Measurements from ENCODE around the gene GLRA3. TPM values are rescaled to one million over a fixed set of nuclear protein-coding genes. Genes with fewer than 3 reads are reported as not detected.

Gene GLRA3
- total RNA-seq, 3 donors from 2014 or later: 0.09 TPM; not detected in 2

DNA sequence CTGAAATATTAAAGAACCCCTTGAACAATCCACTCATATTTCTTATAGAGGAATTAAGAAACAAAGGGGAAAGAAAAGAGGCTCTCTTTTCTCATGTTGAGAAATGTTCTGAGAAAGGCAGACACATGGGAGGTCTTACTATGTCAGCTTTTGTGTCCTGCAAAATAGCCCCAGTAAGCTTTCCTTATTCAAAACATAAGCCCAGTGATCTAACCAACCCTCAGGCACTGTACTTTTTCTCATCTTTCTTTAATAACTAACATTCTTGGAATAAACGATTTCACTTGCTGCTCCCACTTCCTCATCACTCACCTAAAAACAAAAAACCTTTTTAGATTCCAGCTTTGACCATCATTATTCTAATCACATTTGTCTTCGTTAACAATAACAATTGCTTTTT, 115.9 kb downstream of the GLRA3 start:
- Histone ChIP-seq H3K4me3 (no peak overlapping the region), H3K36me3 (ENCODE audit: low read depth) (no peaks in the 10 kb centered on the region), H3K4me1 (ENCODE audit: low read depth) (no peaks in the 10 kb centered on the region), H3K9me3 (no peaks in the 10 kb centered on the region)
- intact Hi-C loops (cut with DNase I, micrococcal nuclease): no loop called here
- DNase-seq (no peak), ATAC-seq (no peak)
- TF ChIP-seq, protein P1, sequence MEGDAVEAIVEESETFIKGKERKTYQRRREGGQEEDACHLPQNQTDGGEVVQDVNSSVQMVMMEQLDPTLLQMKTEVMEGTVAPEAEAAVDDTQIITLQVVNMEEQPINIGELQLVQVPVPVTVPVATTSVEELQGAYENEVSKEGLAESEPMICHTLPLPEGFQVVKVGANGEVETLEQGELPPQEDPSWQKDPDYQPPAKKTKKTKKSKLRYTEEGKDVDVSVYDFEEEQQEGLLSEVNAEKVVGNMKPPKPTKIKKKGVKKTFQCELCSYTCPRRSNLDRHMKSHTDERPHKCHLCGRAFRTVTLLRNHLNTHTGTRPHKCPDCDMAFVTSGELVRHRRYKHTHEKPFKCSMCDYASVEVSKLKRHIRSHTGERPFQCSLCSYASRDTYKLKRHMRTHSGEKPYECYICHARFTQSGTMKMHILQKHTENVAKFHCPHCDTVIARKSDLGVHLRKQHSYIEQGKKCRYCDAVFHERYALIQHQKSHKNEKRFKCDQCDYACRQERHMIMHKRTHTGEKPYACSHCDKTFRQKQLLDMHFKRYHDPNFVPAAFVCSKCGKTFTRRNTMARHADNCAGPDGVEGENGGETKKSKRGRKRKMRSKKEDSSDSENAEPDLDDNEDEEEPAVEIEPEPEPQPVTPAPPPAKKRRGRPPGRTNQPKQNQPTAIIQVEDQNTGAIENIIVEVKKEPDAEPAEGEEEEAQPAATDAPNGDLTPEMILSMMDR (IDR thresholded peaks at IDR 0.05): no peak

DNA sequence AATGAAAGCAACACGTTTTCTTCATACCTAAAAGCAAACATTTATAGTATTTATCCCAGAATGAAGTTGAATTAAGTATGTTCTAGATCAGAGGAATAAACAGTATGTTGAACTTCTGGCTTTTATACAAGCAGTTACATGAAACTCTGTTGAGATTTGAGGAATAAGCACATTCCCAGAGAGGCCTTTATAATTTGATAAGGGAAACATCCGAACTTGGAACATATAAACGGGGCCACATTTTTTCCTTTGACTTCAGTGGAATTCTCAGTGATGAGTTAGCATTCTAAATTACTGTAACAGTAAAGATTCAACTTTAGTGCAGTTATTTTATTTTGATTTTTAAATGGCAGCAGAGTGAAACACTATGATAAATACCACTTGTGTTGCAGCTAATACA, 119.5 kb downstream of the GLRA3 start:
- intact Hi-C loops (cut with DNase I, micrococcal nuclease): no loop called here
- TF ChIP-seq, protein P1 (IDR thresholded peaks at IDR 0.05): no peak

DNA sequence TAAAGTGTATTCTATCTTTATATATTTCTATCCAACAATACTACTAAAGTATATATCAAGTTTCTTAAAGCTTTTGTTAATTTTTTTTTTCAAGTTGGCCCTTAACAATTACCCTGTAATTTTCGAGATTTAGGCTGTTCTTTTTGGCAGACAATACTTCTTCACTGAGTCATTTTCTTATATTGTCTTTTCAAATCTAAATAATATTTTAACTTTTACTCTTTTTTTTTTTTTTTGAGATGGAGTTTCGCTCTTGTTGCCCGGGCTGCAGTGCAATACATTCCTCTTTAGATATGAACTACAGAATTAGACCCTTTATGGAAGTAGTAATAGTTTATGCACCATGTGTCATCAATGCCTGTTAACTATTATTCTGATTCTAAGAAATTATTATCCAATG, 120.7 kb downstream of the GLRA3 start:
- no peak for DNase-seq
- no peak for ATAC-seq
- no peaks in the 10 kb centered on the region for H3K9me3 ChIP-seq
- H3K4me1 ChIP-seq (ENCODE audit: low read depth): no peaks in the 10 kb centered on the region
- intact Hi-C loops (cut with DNase I, micrococcal nuclease): no loop called here
- H3K4me3 ChIP-seq: no peak overlapping the region
- TF ChIP-seq, protein P1 (IDR thresholded peaks at IDR 0.05): no peak
- H3K36me3 ChIP-seq (ENCODE audit: low read depth): no peaks in the 10 kb centered on the region

More for the DNA sequence above, 119.5 kb downstream of the GLRA3 start:
- no peak overlapping the region for H3K4me3 ChIP-seq
- DNase-seq: no peak
- no peaks in the 10 kb centered on the region for H3K36me3 ChIP-seq (ENCODE audit: low read depth)
- no peaks in the 10 kb centered on the region for H3K9me3 ChIP-seq
- ATAC-seq: no peak
- no peaks in the 10 kb centered on the region for H3K4me1 ChIP-seq (ENCODE audit: low read depth)

DNA sequence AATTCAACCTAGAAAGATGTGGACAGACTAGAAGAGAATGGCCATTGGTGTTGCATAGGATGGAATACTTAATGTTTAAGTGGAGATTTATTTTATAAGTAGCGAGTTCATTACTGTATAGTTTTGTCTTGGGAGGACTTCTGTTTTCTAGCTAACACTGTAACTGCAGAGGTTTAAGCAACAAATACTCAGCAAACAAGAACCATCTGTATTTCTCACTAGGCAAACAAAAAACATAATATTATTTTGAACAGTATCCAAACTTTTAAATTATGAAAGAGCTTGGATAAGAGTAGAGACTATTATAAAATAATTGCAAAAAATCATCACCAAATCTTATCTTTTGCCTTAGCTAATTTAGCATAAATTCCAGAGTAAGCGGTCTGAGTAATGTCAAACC, 121.1 kb downstream of the GLRA3 start:
- TF ChIP-seq, protein P1 (IDR thresholded peaks at IDR 0.05): no peak
- no peak overlapping the region for H3K4me3 ChIP-seq
- no peaks in the 10 kb centered on the region for H3K4me1 ChIP-seq (ENCODE audit: low read depth)
- no peaks in the 10 kb centered on the region for H3K36me3 ChIP-seq (ENCODE audit: low read depth)
- ATAC-seq: no peak
- H3K9me3 ChIP-seq: no peaks in the 10 kb centered on the region
- intact Hi-C loops (cut with DNase I, micrococcal nuclease): no loop called here
- DNase-seq: no peak

DNA sequence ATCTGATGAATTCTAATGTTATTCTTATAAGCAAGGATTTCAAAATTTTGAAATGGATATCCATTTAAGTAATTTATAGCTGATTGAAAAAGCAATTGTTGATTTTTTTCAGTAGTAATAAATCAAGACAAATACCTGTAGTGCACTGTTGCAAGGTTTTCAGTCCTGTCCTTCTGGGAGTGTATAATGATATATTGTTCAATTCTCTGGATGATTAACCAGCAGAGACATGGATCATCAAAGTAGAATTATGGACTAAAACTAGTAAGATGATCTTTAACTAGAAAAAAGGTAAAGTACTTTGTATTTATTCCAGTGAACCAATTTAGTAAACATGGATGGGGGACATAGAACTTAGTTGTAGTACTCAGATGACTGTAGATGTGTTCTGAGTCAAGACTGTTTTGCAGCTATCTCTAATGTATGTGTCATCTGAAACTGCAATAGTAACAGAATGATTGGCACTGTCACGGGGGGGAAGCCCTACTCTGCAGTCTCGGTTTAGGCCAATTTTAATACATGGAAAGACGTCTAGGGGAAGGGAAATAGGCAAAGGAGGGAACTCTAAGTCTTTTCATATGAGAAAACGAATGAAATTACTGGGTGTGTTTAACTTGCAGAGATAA, 121.9 kb downstream of the GLRA3 start:
- ATAC-seq: no peak
- TF ChIP-seq, protein P1 (IDR thresholded peaks at IDR 0.05): no peak
- DNase-seq: no peak
- Histone ChIP-seq H3K36me3 (ENCODE audit: low read depth) (no peaks in the 10 kb centered on the region), H3K4me1 (ENCODE audit: low read depth) (no peaks in the 10 kb centered on the region), H3K9me3 (no peaks in the 10 kb centered on the region), H3K4me3 (no peak overlapping the region)
- intact Hi-C loops (cut with DNase I, micrococcal nuclease): no loop called here

All from mucosa of descending colon (tissue), 3 donors.